ENCODE data around the gene NTM.

DNA sequence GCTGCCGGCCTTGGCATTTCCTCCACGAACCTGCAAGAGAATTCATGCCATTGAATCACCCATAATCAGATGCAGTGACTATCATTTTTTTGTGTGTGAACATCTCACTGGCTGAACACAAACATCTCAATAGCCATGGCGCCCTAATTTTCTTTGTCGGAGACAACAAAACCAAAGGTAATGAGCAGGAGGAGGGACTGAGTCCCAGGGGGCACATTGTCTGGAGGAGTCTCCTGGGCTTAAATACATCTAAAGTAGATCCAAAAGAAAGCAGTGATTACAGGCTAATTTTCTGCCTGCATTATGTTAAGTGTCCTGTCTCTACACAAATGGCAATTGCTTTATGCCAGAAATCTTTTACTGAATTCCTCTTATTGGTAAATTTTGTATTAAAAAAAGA, 113.5 kb downstream of the NTM start:
- TF ChIP-seq, protein P1, sequence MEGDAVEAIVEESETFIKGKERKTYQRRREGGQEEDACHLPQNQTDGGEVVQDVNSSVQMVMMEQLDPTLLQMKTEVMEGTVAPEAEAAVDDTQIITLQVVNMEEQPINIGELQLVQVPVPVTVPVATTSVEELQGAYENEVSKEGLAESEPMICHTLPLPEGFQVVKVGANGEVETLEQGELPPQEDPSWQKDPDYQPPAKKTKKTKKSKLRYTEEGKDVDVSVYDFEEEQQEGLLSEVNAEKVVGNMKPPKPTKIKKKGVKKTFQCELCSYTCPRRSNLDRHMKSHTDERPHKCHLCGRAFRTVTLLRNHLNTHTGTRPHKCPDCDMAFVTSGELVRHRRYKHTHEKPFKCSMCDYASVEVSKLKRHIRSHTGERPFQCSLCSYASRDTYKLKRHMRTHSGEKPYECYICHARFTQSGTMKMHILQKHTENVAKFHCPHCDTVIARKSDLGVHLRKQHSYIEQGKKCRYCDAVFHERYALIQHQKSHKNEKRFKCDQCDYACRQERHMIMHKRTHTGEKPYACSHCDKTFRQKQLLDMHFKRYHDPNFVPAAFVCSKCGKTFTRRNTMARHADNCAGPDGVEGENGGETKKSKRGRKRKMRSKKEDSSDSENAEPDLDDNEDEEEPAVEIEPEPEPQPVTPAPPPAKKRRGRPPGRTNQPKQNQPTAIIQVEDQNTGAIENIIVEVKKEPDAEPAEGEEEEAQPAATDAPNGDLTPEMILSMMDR (conservative IDR thresholded peaks at IDR 0.05; ENCODE audit: low read length): no peak
- no peak for TF ChIP-seq EZH2phosphoT487 (IDR thresholded peaks at IDR 0.05; ENCODE audit: borderline replicate concordance)

Measured in Loucy (cell line).